MV-4-11 (cell line): ENCODE data around the gene HMCN1.
"Not testable (repeated sequence)": the region's sequence is repeated elsewhere in the genome, so short reads cannot be mapped to it uniquely, and the experiment has no call there.

Experiments used
- DNase-seq: peaks from one replicate; lab custom pipeline; 2025; lab: John Stamatoyannopoulos, UW

The HMCN1 gene

DNA sequence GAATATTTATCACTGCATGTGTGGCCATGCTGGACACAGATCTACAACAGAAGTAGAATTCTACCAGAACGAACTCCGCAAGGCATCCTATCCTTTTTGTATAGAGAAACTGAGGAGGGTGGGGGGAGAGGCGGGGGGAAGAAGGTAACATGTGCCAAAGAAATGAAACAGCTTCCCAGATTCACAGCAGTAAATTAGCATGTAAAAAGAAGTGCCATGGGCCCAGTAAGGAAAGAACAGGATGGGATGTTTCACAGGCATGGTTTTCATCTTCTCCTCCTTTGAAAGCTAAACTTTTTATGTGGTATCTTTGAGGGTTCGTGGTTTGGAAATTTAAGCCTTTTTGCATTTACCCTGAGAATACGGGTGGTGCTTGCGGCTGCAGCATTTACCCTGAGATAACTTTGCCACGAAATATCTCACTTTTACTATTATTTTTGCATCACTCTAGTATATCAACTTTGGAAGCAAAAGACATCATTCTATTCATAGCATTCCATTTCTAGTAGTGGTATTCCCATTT lies 471.9 kb downstream of the HMCN1 start:
- DNase-seq = peak; percentile 9

DNA sequence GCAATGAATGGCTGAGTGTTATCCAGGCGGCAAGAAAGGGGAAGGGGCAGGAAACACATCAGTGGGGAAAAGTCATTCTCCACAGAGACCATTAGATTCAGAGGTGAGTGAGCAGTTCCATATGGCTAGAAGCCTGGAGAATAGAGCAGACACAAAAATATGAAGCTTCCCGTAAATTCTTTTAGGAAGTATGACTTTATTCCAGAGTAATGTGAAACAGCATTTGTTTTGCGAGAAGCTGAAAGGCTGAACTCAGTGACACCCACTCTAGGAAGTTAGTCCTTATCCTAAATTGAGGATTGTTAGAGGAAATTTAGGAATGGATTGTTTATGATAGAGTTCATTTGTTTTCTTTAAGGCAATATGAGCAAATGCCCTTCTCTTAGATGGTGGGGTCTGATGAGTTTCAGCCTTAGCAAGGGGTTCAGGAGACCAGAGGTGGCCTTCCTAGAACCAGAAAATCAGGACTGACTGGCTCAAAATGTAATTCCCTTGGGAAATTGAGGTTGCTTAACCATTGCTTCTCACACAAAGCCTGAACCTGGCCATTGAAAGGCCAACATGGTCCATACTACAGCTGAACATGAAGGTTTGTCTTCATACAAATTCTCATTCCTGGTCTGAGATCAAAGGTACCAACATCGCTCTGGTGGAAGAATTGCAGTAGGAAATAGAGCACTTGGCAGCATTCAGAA lies 473.3 kb downstream of the HMCN1 start:
- DNase-seq = no peak

DNA sequence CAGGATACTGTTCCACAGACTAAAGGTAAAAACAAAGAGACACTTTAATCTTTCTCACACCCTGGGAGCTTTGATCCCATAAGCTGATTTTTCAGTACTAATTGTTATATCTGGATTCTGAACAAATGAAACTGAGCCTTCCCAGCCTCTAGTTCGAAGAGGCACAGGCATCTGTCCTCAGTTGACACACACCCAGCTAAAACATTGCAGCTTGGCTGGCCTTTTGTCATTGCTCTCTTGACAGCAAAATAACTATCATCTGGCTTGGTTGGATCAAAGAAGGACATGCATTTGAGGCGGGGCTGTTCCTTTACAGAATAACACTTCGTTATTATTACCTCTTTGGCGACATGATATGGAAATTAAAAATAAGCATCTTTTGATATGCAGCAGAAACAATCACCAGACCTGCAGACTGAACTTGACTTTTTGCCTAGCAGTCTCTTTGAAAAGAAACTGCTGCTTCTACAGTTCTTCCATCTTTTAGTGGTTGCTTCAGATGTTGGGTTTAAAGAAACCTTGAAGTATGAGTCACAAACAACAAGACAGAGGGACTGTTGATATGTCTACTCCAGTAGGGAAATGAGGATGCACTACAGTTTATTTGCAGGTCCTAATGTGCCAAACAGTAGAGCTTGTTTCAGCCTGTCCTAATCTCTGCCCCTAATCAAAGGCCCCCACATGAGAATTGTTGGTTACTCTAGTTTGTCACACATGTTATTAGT lies 474.4 kb downstream of the HMCN1 start:
- DNase-seq = peak; percentile 11

DNA sequence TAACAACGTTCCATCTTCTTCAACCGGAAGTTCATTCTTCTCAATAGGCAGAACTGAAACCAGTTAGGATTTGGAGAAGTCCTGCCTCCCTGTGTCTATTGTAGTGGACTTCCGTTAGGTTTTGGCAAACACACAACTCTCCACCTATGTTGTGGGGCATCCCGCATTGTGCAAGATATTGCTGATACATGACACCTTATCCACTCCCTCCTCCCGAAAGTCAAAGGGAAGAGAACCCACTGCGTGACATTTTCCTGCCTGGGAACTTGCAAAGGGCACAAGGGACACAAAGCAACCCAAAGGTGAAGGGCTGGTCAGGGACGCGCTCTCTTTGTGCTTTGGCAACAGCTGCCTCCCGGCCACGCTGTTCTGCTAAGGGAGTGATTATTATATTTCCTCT lies 476.1 kb downstream of the HMCN1 start:
- DNase-seq = peak; percentile 68

DNA sequence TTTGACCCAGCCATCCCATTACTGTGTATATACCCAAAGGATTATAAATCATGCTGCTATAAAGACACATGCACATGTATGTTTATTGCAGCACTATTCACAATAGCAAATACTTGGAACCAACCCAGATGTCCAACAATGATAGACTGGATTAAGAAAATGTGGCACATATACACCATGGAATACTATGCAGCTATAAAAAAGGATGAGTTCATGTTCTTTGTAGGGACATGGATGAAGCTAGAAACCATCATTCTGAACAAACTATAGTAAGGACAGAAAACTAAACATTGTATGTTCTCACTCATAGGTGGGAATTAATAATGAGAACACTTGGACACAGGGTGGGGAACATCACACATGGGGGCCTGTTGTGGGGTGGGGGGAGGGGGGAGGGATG lies 477.4 kb downstream of the HMCN1 start:
- DNase-seq = not testable (repeated sequence)

DNA sequence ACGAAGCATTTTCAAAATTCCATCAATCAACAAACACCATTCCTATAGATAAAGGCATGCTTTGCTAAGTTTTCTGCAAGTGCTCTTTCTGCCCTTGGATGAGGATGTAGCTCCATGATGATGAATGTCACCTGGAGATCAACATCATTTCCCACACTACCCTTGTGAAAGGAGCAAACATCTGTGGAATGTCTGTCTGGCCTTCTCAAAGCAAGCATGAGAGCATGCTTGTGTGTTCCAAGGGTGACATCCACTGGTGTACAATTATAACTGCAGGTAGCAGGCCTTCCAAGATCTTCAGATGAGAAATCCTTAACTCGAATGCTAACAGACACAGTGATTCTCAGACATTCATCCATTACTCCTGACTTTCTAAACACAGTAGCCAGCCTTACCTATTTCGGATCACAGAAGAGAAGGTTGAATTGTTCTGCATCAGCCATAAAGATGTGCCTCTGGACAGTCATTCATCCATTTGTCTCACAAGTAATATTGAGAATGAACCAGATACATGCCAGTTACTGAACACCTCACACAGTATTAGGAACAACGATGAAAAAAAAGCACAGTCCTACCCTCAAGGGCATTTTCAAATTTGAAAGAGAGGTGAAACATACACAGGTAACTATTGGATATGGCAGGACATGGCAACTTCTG lies 478.5 kb downstream of the HMCN1 start:
- peak; percentile 61 for DNase-seq

DNA sequence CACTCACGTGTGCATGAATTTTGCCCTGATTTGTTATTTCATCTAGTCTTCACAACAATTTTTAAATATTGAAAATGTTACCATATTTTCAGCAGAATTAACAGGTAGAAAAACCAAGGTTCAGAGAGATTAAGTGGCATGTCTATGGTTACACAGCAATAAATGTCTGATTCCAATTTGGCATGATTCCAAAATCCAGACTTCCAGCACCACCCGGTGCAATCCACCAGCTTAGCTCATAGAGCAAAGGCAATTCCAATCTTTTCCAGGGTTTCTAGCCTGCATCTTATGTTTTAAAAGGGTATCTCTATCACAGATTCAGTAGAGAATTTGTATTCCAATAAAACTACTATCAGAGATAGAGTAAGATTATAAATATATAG lies 479.0 kb downstream of the HMCN1 start:
- no peak for DNase-seq

DNA sequence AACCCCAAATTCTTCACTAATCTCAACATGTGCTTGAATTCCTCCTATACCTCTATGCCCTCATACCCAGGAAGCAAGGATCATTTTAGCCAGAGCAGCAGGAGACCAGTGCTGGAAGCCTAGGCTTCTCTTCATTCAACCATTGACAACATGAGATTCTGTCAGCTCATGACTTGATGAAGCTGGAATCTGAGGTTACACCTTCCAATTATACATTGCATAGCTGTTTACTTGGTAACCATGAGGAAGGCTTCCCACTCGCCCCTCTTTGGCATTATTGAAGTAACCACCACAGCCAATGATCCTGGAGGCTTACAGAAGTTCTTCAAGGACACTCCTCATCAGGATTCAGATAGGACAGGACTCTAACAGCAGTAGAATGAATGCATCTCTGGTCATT lies 480.6 kb downstream of the HMCN1 start:
- DNase-seq = no peak

DNA sequence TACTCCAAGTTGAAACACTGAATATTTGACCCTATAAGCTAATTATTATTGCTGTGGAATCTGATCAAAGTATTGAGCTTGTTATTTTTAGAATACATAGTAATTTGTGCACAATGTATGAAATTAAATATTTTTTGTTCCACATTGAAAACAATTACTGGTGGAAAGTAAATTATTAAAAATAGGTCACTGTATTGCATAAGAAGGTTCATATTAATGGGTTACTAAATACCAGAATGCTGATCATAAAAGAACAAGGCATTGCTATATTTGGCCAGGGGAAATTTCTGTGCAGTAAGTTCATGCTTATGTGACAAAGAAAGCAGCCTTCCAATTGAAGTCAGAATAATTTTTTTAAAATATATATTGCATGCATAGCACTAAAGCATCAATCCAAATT lies 481.4 kb downstream of the HMCN1 start:
- DNase-seq = no peak

DNA sequence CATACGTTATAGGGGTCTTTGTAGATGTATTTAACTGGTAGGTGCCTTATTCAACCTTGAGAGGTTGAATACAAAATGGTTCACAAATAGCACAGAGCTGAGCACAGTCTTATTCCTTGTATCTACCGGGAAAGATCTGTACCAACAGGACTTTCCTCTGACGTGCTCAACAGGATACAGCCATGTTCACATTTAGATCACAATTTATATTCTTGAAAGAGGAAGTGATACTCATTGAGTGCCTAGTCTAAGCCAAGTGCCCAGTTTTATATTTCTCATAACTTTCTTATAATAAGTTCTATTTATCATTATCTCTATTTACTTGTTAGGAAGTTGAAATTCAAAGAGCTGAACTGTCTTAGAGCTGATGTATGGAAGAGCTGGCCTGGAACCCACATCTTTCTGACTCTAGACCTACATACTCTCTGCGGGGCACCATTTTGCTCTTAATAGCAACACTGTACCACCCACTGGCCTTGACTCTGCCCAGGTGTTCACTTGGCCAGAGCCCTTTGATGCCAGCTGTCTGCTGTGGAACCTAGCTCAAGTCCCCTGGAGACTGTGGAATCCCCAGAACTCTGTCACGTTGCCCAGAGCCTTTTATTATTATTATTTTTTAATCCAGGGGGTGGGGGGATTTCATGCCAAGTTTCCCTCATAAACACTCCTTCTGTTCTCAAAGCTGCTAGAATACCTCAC lies 484.6 kb downstream of the HMCN1 start:
- DNase-seq = peak; percentile 72

DNA sequence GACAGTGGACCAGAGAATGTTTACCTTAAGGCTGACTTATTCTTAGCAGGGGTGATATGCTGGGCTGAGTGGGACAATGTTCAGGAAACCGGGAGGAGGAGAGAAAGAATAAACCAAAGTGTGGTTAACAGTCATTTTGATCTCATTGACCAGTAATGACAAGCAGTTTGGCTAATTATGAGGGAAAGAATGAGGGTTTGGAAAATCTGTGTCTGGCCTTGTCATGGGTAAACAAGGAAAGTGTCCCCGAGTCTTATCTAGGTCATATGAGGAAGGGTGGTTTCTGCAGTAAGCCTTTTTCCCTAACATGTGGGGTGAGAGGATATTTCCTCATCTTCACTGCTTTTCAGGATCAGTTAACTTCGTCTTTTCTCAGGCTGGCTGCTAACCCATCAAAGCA lies 485.9 kb downstream of the HMCN1 start:
- DNase-seq = peak; percentile 49

DNA sequence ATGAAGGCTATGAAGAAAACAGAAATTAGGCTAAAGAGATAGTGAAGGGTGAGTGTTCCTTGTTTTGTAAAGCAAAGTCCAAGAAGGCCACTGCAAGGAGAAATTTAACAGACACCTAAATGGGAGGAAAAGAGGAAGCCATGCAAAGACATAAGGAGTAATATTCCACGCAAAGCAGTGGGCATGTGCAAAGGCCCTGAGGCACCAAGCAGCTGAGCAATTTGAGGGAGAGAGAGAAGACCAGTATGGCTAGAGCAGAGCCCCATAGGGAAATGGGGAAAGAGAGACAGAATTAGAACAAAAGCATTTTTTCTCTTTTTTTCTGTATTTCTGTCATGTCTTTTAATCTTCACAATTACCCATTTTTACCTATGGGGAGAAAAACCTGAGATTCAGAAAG lies 486.7 kb downstream of the HMCN1 start:
- no peak for DNase-seq

DNA sequence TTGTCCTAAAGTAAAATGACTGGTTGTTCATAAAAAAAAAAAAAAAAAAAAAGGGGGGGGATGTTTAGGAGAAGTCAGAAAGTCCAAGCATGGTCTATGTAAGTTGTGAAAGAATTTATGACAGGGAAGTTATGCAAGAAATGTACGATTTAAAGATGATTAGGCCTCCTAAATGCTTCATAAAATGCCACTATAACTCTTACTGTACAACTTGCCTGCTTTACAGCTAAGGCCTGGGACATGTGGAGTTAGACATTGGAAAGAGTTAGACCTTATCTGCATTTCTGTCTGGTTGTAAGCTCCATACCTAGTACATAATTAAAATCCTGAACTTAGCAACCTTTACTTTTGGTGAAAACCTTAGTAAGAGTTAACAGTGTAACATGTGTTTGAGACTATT lies 490.9 kb downstream of the HMCN1 start:
- DNase-seq = peak; percentile 61

DNA sequence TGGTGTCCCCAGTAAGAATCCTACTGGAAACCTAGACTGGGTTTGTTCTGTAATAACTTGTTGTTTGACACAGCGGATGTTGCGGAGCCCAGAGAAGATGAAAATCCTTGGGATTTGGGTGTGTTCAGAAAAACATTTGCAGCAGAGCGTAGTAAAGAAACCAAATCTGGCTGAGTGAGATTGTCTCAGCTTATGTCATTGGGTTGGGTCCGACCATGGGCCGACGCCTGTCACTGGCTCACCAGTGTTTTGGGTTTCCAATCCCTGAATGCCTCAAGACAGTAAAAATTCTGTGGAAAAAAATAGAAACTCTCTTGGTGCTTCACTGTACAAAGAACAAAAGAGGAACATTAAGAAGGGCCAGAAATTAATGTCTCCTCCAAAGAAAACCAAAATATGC lies 494.6 kb downstream of the HMCN1 start:
- no peak for DNase-seq

DNA sequence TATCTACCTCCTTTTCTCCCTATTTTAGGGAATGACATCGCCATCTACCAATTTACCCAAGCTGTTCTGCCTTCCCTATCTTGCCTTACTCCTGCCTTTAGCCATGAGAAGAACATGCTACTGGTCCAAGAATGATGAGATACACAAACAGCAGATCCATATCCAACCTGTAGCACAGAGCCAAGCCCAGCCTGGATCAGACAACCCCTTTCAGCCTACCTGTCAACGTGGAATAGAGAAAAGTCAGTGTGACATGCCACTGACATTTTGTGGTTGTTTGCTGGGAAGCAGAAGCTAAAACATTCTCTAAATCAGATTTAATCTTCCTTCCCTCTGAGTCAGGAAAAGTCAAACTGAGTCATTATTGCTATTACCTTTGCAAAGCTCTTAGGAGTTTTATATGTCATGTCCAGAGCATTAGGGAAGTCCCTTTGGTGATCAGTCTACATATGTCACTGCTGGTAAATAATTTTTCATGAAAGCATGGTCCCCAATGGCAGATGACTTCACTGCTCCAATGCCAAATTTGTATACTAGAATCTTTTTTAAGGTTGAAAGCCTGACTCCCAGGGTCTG lies 497.8 kb downstream of the HMCN1 start:
- no peak for DNase-seq

DNA sequence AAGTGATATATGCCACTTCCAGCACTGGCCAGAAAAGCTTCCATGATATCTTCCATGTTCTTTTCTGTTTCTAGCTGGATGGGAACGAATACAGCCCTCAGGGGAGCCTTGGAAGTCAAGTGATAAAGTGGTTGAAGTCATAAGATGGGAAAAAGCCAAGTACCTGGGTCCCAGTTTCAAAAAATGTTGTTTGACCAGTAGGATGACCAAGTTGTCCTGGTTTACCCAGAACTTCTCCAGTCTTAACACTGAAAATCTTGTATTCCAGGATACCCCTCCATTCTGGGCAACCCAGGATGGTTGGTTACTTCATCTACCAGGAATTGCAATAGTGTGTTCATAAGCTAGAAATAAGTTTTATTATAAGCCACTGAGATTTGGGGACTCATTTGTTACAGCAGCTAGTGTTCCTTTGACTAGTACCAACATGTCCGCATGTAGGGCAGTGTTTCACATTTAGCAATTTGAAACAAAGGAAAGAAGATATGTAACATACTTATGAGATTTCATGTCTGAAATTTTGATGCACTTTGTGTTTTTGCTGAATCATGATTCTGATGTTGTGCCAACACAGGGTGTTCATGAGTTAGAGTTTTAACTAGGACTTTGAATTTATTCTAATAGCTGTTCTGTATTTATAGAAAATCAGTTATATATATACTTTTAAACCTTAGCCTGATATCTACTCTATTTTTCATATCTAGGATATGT lies 500.9 kb downstream of the HMCN1 start:
- DNase-seq = no peak

DNA sequence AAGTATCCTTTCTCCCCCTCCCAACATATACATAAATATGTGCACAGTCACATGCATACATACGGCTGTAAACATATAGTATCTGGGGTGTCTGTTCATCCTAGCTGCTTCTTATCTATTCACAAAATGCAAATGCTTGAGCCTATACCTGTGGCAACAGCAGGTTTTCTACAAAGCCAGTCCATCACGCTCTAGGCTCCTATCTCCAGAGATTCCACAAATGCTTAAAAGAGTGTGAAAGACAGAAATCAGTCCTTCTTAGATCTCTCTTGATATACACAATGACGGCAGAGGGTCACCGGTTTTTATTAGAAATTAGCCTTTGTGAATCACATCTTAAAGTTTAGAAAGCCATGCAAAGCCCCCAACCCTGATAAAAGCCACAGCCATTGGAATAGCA lies 501.5 kb downstream of the HMCN1 start:
- no peak for DNase-seq

DNA sequence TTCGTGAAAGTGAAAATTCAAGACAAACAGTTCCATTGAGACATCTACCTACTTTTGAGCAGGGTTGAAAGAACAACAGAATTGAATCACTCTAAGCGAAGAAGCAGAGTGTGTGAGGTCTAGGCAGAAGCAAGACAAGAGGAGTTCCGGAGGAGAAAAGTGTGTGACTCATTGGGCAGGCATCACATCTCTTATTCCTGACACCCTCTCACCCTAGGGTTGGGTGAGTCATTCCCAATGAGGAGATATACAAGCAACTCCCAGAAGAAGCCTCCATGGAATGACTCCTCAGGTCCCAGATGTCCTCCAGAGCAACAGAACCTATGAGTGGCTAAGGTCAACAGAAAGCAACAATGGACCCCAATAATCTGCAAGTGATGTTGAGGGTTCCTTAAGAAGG lies 502.7 kb downstream of the HMCN1 start:
- DNase-seq = no peak

DNA sequence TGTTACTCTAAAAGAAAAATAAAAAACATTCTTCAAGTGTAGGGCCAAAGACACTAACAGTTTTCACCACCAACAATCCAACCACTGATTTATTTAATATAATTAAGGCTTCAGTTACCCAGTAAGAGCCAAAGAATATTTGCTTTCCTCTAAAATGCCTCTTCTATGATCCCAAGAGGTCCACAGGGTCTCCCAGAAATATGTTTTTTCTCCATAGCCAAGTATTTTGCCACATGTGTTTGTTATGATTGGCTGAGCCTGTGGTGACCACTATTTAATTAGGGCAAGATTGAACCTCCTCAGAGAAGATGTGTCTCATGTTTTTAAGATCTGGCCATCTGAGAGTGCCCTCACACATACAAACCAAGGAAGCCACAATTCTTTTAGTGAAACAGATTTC lies 505.0 kb downstream of the HMCN1 start:
- no peak for DNase-seq

DNA sequence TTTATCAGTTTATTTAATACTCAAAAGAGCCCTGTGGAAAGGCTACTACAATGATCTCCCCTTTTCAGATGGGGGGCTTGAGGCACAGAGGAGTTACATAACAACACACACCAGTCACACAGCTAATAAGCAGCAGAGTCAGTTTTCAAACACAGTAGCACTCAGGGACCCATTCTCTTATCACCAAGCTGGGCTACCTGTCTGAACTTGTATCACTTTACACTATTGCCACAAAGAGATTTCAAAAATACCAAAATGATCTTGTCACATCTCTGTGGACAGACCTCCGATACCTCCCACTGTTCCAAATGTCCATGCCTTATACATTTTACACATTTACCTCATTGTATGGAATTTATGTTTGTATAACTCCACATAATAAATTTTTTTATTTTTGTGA lies 506.2 kb downstream of the HMCN1 start:
- DNase-seq = no peak
